CD4-positive, alpha-beta T cell treated with Interferon alpha-2 for 1 hour (primary cell): Measurements from ENCODE around the gene GJA4.

Experiments
- DNase-seq, 2 donors: peaks; one replicate each; pipeline ENCODE4 v3.0.0-alpha.2; 2020 to 2022

Gene GJA4

GRCh38 chr1:34792868-34793727 lies at the start of gene GJA4:
Gene GJA4, plus strand, starts transcription at chr1:34792999. Its CDS starts 1,215 bp downstream, at chr1:34794214.
- no peak for DNase-seq

GRCh38 chr1:34743775-34744174 lies 49.0 kb upstream of the GJA4 start:
- DNase-seq: no peak

- no peak for DNase-seq
Measured at GRCh38 chr1:34744851-34745250, 47.9 kb upstream of the GJA4 start.

GRCh38 chr1:34745666-34746065 lies 47.1 kb upstream of the GJA4 start:
- no peak for DNase-seq

GRCh38 chr1:34746101-34746500 lies 46.7 kb upstream of the GJA4 start:
- DNase-seq: no peak

GRCh38 chr1:34746785-34747637 lies 45.8 kb upstream of the GJA4 start:
- DNase-seq: no peak

GRCh38 chr1:34747638-34747941 lies 45.2 kb upstream of the GJA4 start:
- DNase-seq: no peak

GRCh38 chr1:34749992-34750391 lies 42.8 kb upstream of the GJA4 start:
- DNase-seq: no peak

- no peak for DNase-seq
Measured at GRCh38 chr1:34750610-34751009, 42.2 kb upstream of the GJA4 start.

GRCh38 chr1:34753163-34753562 lies 39.6 kb upstream of the GJA4 start:
- no peak for DNase-seq

- DNase-seq: no peak
Measured at GRCh38 chr1:34754964-34755637, 37.7 kb upstream of the GJA4 start, which contains the start of gene GJB5. Gene GJB5, plus strand, starts transcription at chr1:34755047. Its CDS starts 2,284 bp downstream, at chr1:34757331.

GRCh38 chr1:34755961-34756360 lies 36.8 kb upstream of the GJA4 start:
- DNase-seq: no peak

GRCh38 chr1:34757386-34757785 lies 35.4 kb upstream of the GJA4 start:
- DNase-seq: no peak

- DNase-seq: no peak
Measured at GRCh38 chr1:34758751-34759150, 34.0 kb upstream of the GJA4 start.

- DNase-seq: no peak
Measured at GRCh38 chr1:34759503-34760357, 33.1 kb upstream of the GJA4 start, which contains the start of gene GJB4. Gene GJB4, plus strand, starts transcription at chr1:34759740. Its CDS starts 1,515 bp downstream, at chr1:34761255.

GRCh38 chr1:34761176-34761761 lies 31.5 kb upstream of the GJA4 start:
- no peak for DNase-seq

- no peak for DNase-seq
Measured at GRCh38 chr1:34761776-34762307, 31.0 kb upstream of the GJA4 start.

- no peak for DNase-seq
Measured at GRCh38 chr1:34762474-34763141, 30.2 kb upstream of the GJA4 start.

GRCh38 chr1:34763142-34763781 lies 29.5 kb upstream of the GJA4 start:
- DNase-seq: no peak

GRCh38 chr1:34768856-34769255 lies 23.9 kb upstream of the GJA4 start:
- DNase-seq: no peak
